Loucy (cell line): Measurements from ENCODE around the gene PRKD3.

Experiments
- CTCF ChIP-seq: fragments of 200-600 bp; sonication (generic); conservative IDR thresholded peaks from 2 replicates; pipeline ENCODE4 v1.5.1; 2014; ENCODE audit warnings: mild to moderate bottlenecking, antibody characterized with exemption, low read length
- EZH2phosphoT487 ChIP-seq: fragments of 200-600 bp; IDR thresholded peaks from 2 replicates; pipeline ENCODE4 v1.6.1; 2018; ENCODE audit warnings: antibody characterized with exemption, mild to moderate bottlenecking, moderate library complexity, borderline replicate concordance

DNA sequence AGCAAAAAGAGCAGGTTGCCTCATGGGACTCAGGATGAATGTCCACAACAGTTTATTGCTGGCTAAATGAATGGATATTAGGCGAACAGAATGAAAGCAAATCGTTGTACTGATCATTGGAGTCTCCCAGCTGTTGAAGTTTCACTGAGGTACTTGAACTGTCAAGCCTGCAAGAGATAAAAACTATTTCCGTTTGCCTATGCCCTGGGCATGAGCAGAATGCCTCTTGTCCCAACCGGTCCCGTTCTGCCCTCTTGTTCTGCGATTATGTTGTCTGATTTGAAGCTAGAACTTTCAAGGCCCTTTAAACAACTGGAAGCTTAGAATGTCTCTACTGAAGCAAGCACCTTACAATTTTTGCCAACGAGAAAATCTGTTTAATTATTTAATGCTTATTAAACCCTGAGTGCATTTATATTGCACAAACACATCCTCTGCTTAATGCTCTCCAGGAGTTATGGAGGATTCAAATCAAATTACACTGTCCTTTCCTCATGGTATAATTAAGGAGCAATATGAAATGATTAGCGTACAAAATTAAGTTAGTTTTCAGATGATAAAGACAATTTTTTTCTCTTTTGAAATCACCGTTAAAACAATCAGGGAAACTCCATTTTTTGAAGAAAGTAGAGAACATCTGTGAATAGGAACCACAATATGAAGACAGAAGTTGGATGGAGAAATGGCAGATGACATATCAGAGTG lies 37.5 kb upstream of the PRKD3 start:
- no peak for TF ChIP-seq CTCF
- no peak for TF ChIP-seq EZH2phosphoT487
